Esophagus muscularis mucosa (tissue), 3 donors: ENCODE results near the gene FDXR.

Source experiments
- POLR2A ChIP-seq: fragments of 450-650 bp; IDR thresholded peaks from one replicate; pipeline ENCODE4 v1.6.1; 2017; ENCODE audit warnings: antibody characterized with exemption, moderate library complexity, mild to moderate bottlenecking, low read depth
- POLR2AphosphoS5 ChIP-seq, 2 donors: sonication (generic); formaldehyde crosslinking; IDR thresholded peaks; one replicate each; pipeline ENCODE4 v1.6.1; 2017; ENCODE audit warnings: antibody characterized with exemption in 2 of 2
- TF ChIP-seq, protein P1 (sequence below), 3 experiments: fragments of 200-600 bp in 2 of 3; fragments of 450-650 bp in 1 of 3; sonication (generic) in 2 of 3; IDR thresholded peaks; one replicate each; pipeline ENCODE4 v1.5.1; 2017 to 2019; ENCODE audit warnings: antibody characterized with exemption in 3 of 3, mild to moderate bottlenecking in 2 of 3, moderate library complexity in 1 of 3

DNA sequence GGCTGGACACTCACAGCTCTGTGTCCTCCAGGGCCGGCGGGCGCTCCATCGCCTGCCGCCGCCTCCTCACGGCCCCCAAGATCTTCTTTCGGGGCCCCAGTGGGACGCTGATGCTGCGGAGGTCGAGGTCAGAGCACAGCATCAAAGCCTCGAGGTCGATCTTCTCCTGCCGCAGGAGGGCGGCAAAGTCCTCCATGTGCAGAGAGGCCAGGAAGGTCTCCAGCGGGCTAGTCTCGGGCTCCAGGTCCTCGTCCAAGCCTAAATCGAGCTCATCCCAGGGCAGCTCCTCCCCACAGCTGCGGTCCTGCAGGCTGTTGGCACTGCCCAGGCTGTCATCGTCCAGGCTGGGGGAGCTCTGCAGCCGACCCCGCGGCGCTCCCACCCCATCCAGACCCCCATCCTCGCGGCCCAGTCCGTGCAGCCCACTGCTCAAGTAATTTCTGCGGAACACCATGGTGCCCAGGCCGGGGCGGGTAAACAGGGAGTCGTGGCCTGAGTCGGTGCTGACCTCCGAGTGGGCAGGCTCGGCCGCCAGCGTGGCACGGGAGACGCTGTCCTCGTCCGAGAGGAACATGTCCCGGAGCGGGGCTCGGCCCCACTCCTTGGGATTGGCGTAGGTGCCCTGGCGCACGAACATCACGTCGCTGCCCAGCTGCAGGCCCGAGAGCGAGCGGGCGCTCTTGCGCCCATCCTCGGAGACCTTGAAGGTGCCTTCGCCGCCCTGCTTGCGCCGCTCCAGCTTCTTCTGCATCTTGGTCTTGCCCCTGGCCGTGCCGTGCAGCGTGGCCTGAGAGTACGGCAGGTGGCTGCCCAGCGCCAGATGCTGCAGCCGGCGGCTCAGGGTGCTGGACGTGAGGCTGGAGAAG, 46.9 kb upstream of the FDXR start:
- TF ChIP-seq, protein P1, sequence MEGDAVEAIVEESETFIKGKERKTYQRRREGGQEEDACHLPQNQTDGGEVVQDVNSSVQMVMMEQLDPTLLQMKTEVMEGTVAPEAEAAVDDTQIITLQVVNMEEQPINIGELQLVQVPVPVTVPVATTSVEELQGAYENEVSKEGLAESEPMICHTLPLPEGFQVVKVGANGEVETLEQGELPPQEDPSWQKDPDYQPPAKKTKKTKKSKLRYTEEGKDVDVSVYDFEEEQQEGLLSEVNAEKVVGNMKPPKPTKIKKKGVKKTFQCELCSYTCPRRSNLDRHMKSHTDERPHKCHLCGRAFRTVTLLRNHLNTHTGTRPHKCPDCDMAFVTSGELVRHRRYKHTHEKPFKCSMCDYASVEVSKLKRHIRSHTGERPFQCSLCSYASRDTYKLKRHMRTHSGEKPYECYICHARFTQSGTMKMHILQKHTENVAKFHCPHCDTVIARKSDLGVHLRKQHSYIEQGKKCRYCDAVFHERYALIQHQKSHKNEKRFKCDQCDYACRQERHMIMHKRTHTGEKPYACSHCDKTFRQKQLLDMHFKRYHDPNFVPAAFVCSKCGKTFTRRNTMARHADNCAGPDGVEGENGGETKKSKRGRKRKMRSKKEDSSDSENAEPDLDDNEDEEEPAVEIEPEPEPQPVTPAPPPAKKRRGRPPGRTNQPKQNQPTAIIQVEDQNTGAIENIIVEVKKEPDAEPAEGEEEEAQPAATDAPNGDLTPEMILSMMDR (IDR thresholded peaks at IDR 0.05) = no peak
- TF ChIP-seq POLR2AphosphoS5 (IDR thresholded peaks at IDR 0.05) (no peak), POLR2A (no peak)
